GM18508 (cell line): ENCODE results near the gene RSPH1.

Source experiments
- ATAC-seq: cut with Tn5 transposase; IDR thresholded peaks from one replicate; pipeline ENCODE4 v1.9.1; 2021; ENCODE audit warnings: moderate number of reproducible peaks; ENCODE audit not compliant: insufficient read depth, unreplicated experiment

RSPH1 gene

DNA sequence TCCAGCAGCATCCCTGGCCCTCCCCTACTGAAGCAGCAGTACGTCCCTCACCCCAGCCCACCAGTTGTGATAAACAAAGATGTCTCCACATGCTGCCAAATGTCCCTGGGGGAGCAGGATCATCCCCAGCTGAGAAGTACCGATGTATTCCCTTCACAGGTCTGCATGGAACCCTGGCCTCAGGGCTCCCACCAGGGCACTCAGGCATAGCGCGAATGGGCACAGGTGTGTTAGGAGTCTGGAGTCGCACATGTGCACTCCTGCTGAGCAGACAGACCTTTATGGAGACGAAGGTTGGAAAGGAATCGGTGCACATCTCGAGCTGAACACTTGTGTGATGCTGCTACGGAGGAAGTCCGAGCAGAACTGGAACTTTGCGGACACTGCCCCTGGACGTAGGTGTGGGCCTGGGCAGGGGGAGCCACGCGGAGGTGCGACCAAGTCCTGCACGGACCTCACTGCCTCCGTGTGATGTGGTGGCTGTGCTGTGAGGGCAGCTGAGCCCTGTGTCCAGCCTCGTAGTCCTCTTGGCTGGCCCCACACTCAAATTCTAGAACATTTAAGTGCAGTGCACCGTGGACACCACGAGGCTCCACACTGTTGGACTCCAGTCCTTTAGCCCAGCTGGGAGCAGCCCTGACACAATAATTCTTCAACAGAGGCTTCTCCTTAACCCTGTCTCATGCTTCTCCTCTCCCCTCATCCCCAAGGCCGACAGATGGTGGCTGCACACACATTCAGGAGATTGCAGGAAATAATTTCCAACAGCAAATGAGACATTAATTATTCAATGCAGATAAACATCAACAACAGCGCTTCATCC lies 43.4 kb downstream of the RSPH1 start:
- ATAC-seq, result no peak

DNA sequence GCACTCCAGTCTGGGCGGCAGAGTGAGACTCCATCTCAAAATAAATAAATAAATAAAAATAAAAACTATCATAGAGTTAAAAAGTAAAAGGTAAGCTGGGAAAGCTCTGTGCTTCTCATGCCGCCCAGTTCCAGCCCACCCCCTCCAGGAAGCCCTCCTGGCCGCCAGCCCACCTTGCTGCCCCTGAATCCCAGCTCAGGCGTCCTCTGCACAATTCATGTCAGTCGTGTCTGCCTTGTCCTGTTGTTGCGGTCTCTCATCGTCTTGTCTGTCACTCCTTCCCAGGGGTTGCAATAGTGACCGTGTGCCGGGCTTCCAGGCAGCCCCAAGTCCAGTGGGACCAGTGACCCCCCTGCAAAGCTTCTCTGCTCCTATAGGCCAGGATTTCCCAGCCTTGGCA lies 44.1 kb downstream of the RSPH1 start:
- no peak for ATAC-seq

GRCh38 chr21:42448686-42449085 lies 47.3 kb downstream of the RSPH1 start:
- ATAC-seq, result no peak

GRCh38 chr21:42447732-42448131 lies 48.3 kb downstream of the RSPH1 start:
- no peak for ATAC-seq

GRCh38 chr21:42447182-42447581 lies 48.8 kb downstream of the RSPH1 start:
- no peak for ATAC-seq

GRCh38 chr21:42446531-42446930 lies 49.5 kb downstream of the RSPH1 start:
- no peak for ATAC-seq

DNA sequence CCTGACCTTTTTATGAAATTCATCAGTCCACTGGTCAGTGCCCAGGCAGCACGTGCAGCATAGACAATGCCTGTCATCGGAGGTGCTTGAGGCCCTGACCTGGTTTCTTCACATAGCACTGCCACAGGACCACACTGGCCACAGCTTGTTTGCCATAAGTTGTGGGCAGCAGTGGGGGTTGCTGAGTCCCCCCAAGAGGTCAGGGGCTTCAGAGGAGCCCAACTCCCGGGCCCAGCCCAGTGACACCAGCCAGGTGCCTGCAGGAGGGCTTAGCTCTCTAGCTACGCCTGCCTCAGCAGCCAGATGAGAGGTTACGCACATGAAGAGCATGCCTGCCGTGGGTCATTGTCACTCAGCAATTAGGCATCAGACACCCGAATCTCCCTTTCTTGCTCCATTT lies 50.7 kb downstream of the RSPH1 start:
- ATAC-seq, result no peak

- no peak for ATAC-seq
Measured at GRCh38 chr21:42444745-42445059, 51.3 kb downstream of the RSPH1 start.

DNA sequence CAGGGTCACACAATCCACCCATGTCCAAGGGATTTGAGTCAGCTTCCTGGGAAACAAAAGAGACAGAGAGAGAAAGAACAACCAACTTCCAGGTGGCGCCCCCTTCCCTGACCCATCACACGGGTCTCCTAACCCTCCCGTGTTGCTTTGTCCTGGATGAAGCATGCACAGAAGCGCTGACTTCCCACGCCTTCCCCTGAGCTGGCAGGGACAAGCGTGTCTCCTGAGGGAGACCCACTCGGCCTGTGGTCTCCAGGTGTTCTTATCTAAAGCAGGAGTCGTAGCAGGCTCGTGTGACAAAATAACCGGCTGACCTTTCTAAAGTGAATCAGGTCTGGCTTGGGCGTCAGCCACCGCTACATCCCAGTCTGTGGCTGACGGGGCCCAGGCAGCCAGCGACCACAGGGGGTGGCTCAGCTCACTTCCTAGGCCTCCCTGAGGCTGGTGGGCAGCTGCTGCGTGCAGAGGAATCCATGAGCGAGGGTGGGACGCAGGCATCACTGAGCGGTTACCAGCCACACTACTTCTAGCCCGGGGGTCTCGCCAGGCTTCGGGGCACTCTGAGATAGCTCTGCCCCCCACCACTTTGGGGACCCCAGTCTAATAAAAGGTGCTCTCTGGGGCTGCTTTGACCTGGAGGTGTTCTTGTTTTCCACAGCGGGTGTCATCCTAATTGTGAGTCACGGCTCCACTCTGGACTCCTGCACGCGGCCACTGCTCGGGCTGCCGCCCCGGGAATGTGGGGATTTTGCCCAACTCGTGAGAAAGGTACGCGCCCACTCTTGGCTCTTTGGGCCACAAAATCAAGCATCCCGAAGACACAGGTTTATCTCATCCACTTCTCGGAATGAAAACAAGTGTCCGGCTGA lies 51.9 kb downstream of the RSPH1 start:
- ATAC-seq, result no peak

DNA sequence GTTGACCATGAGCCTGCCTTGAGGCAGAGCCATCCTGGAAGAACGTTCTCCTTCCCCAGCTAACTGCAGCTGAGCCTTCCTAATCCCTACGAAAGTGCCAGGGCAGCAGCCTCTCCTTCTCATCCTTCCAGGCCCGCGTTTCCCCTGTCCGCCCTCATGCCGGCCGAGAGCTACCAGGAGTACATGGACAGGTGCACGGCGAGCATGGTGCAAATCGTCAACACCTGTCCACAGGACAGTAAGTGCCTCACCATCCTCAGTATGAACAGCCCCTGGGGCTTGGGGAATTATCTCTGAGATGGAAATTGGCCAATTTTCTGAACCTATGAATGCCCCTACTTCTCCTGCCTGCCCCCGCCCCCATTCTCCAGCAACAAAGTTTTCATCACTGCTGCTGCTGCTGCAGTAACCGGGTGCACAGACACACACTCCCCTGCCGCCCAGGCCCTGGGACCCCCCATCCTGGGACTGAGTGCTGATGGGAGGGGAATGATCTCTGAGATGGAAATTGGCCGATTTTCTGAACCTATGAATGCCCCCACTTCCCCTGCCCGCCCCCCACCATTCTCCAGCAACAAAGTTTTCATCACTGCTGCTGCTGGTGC lies 52.7 kb downstream of the RSPH1 start:
- ATAC-seq, result no peak

- no peak for ATAC-seq
Measured at GRCh38 chr21:42441963-42442362, 54.1 kb downstream of the RSPH1 start.

GRCh38 chr21:42440187-42440792 lies 55.7 kb downstream of the RSPH1 start:
- ATAC-seq, result no peak

DNA sequence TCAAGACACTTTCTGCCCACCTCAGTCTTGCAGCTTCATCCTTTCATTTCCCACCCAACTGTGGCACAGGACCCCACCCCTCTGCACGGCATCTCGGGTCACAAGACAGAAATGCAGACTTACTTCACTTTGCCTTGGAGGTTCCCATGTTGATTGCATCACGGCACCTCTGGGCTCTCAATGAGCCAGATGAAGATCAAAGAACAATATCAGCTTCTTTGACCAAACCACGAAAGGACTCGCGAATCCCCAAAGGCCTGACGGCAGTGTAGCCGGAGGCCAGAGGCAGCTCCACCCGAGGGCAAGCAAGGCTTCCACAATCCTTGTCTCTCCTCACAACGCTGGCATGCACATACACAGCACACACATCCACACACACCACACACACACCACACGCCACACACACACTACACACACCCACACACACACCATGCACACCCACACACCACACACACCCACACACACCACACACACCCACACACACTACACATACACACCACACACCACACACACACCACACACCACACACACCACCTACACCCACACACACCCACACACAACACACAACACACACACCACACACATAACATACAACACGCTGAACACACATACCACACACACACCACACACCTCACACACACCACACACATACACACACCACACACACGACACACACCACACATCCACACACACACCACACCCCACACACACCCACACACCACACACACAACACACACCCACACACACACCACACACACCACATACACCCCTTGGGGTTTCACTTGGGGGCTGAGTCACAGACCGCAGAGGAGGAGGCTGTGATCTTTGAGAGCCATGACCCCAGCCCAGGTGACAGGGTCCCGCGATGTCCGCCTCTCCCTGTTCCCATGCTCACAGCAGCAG lies 56.5 kb downstream of the RSPH1 start:
- ATAC-seq, result no peak

DNA sequence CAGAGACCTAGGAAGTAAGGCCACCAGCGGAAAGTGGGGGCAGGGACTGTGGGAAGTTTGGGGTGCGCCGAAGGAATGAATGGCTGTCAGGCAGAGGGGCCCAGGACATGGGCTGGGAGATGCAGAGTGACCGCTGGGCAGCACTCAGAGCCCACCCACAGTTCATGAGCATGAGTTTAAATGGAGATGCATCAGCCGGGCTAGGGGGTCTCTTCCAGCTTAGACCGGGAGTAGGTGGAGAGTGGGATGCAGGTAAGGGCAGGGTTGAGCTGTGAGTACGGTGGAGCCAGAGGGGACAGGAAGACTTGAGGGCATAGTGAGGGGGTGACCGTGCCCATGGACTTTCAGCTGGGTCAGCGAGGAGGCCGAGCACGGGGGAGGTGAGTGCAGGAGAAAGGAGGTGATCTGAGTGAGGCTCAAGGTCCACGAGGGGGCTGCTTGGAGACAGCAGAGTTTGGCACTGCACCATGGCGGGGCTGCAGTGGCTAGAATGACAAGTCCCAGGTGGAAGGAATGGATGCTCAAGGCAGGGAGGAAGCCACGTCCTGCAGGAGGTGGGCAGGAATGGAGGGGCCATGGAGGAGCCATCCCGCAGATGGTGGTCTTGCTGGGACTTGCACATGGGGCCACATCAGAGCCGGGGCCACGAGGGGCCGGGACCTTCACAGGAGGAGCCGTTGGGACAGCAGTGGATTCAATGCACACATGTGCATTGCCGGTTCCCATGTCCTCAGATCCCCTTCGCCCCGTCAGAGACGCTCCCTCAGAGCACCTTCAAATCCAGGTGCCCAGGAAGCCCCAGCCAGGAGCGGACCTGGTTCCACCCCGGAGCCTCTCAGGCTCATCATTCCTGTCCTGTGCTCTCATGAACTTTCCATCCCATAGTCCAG lies 57.5 kb downstream of the RSPH1 start:
- no peak for ATAC-seq

- no peak for ATAC-seq
Measured at GRCh38 chr21:42437786-42438185, 58.2 kb downstream of the RSPH1 start.

DNA sequence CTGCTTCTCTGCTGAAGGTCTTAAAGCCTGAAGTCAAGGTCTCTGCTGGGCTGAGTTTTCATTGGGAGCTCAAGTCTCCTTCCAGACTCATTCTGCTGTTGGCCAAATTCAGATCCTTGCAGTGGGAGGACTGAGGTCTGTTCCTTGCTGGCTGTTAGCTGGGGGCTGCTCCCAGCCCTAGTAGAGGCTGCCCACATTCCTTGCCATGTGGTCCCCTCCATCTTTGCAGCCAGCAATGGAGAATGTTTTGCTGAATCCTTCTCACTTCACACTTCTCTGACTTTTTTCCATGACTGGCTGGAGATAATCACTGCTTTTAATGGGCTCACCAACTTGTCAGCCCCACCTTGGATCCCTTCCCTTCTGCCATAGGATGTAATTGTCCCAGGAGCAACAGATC lies 59.1 kb downstream of the RSPH1 start:
- no peak for ATAC-seq

DNA sequence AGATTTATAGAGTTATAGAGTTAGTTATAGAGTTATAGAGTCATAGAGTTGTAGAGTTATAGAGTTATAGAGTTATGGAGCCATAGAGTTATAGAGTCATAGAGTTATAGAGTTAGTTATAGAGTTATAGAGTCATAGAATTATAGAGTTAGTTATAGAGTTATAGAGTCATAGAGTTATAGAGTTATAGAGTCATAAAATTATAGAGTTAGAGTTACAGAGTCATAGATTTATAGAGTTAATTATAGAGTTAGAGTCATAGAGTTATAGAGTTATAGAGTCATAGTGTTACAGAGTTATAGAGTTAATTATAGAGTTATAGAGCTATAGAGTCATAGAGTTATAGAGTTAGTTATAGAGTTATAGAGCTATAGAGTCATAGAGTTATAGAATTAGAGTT lies 60.2 kb downstream of the RSPH1 start:
- ATAC-seq, result no peak

DNA sequence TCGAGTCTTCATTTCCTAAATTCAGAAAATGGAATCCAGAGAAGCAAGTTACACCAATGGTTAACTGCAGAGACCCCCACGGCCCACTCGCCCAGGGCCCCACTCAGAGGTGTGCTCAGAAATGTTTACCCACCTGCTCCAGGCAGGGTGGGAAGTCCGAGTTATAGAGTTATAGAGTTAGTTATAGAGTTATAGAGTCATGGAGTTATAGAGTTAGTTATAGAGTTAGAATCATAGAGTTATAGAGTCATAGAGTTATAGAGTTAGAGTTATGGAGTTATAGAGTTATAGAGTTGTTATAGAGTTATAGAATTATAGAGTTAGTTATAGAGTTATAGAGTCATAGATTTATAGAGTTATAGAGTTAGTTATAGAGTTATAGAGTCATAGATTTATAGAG lies 60.6 kb downstream of the RSPH1 start:
- ATAC-seq, result no peak

- no peak for ATAC-seq
Measured at GRCh38 chr21:42434884-42435283, 61.1 kb downstream of the RSPH1 start.
